Measurements from ENCODE around the gene COG2. TPM values are rescaled to one million over a fixed set of nuclear protein-coding genes. Genes with fewer than 3 reads are reported as not detected.

The COG2 gene
- total and polyA plus RNA-seq, 2 of the 8 experiments (the other 6 are each of a cell fraction or from before 2014, with no cell fraction given): 10.3 to 36.7 TPM

DNA sequence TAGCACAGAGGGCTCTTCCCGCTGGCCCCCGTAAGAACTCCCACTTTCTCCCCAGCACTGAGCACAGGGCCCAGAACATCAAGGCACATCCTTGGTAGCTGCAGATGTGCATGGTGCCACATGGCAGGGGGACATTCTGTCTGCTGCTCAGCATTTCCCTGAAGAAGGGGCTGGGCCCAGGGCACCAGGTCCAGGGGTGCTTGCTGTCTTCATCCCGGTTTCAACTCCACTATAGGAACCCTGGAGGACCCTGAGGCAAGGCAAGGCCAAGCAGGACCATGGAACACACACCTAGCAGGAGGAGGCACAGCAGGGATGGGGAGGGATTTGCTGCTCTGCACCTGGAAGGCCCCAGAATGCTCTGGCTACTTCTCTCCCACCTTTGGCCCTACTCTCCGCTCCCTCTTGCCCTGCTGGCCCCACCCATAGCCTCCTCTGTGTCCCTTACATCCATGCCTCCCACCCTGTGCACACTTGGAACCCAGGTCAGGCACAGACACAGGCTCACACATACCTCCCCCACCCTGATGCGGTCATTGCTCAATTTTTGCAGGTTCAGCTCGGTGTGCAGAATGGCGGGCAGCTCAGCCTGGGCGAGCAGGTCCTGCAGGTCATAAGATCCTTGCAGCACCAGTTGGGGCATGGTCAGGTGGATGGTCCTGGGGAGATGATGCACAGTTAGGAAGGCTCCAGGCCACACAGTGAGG is 61.6 kb downstream of the COG2 start:
- H3K23me2 ChIP-seq (ENCODE audit: low read depth, low read length): no peaks in the 10 kb centered on the region
- no peaks in the 10 kb centered on the region for H3K36me3 ChIP-seq (ENCODE audit: control insufficient read depth in 2 of 4, insufficient read depth in 4 of 4, low read length in 3 of 4)
- no peaks in the 10 kb centered on the region for H3K79me2 ChIP-seq (ENCODE audit: control insufficient read depth in 1 of 2, insufficient read depth in 2 of 2, low read length in 2 of 2)
- no peak overlapping the region for H2BK20ac ChIP-seq (ENCODE audit: low read length)
- no peak overlapping the region for H2BK12ac ChIP-seq (ENCODE audit: low read depth, low read length)
- no peak for FAIRE-seq
- ChIA-PET POLR2A (ENCODE audit: partially characterized antibody) (interaction anchor here (1.4 kb wide), 1 partner anchor 10 kb away, joined by 3 read pairs; the partner anchor contains the start of gene AGT), CTCF (ENCODE audit: partially characterized antibody) (interaction anchor here (1.2 to 3.0 kb wide), 3 partner anchors 10 to 69 kb away, joined by 3 to 12 read pairs (median 3); partner anchors contain the start of genes AGT and COG2)
- no peaks in the 10 kb centered on the region for H3K79me1 ChIP-seq (ENCODE audit: low read depth, low read length)
- no peaks in the 10 kb centered on the region for H3K9me3 ChIP-seq (ENCODE audit: insufficient read depth in 2 of 2, low read depth in 1 of 2, low read length in 1 of 2)
- WGBS, 2 experiments (ENCODE audit: extremely low coverage in 1 of 2, insufficient coverage in 1 of 2, insufficient read length in 1 of 2, insufficient replicate concordance in 2 of 2, low coverage in 1 of 2, low lambda C conversion rate in 2 of 2, missing lambda C conversion rate in 1 of 2): 92% methylated on average over 7 of the region's 8 CpGs; no CpG with 5 or more reads in 1 of the 2 experiments
- no peak overlapping the region for H2BK120ac ChIP-seq (replicated peaks; ENCODE audit: low read depth, low read length)
- no peak overlapping the region for H2BK5ac ChIP-seq (ENCODE audit: low read depth, low read length)
- no peak overlapping the region for H3K27ac ChIP-seq (ENCODE audit: low read depth, low read length)
- no peaks in the 10 kb centered on the region for H4K20me1 ChIP-seq (replicated peaks in 1 of 2; ENCODE audit: control insufficient read depth in 1 of 2, insufficient read depth in 2 of 2, low read length in 2 of 2)
- no peak overlapping the region for H4K91ac ChIP-seq (replicated peaks; ENCODE audit: insufficient read length, low read length)
- H3K4ac ChIP-seq (replicated peaks; ENCODE audit: insufficient read length, low read depth, low read length): no peak overlapping the region
- H3K23ac ChIP-seq (ENCODE audit: insufficient read length): no peak overlapping the region
- no peak overlapping the region for H3K56ac ChIP-seq (replicated peaks; ENCODE audit: insufficient read length, low read depth, low read length)
- H3K4me1 ChIP-seq (replicated peaks in 1 of 4; ENCODE audit: control insufficient read depth in 3 of 4, insufficient read depth in 4 of 4, low read length in 3 of 4): peaks cover 0 to 4% (median 0%) of the 10 kb centered on the region in 4 experiments; a peak in 2 of 7 replicates
- no peak overlapping the region for H4K5ac ChIP-seq (ENCODE audit: insufficient read length, low read depth, low read length)
- H3K4me3 ChIP-seq (ENCODE audit: extremely low read depth in 1 of 4, insufficient read depth in 2 of 4, low read depth in 3 of 4, low read length in 4 of 4): no peak overlapping the region
- no peak overlapping the region for H3K4me2 ChIP-seq (ENCODE audit: insufficient read depth in 1 of 2, low read depth in 2 of 2, low read length in 2 of 2)
- H2BK15ac ChIP-seq (ENCODE audit: low read length): no peak overlapping the region
- no peak overlapping the region; the same call in 1 of the 2 replicates for H4K8ac ChIP-seq (ENCODE audit: extremely low read depth, insufficient read depth, low read length)
- no peak overlapping the region for H3K18ac ChIP-seq (ENCODE audit: extremely low read depth, low read length)
- no peaks in the 10 kb centered on the region for H3K27me3 ChIP-seq (replicated peaks in 1 of 4; ENCODE audit: control insufficient read depth in 3 of 4, extremely low read depth in 1 of 4, insufficient read depth in 3 of 4, low read length in 3 of 4)
- H2AK5ac ChIP-seq (ENCODE audit: low read depth, low read length): no peak overlapping the region
- no peak overlapping the region for H2AFZ ChIP-seq (ENCODE audit: low read length)
- no peak for DNase-seq (ENCODE audit: low read depth in 1 of 2, low spot score in 2 of 2)
- no peak overlapping the region for H3K9ac ChIP-seq (replicated peaks in 1 of 4; ENCODE audit: extremely low read depth in 1 of 4, low read depth in 3 of 4, low read length in 3 of 4)
- no peak overlapping the region for H3K14ac ChIP-seq (ENCODE audit: insufficient read length)
- TF ChIP-seq CHD2 (IDR thresholded peaks at IDR 0.05; ENCODE audit: low read length): no peak

Data from H1 (cell line).